GM19463 (cell line): Measurements from ENCODE around the gene YBEY.

Source experiments
- ATAC-seq: cut with Tn5 transposase; IDR thresholded peaks from one replicate; pipeline ENCODE4 v1.9.1; 2021; ENCODE audit warnings: mild to moderate bottlenecking, moderate library complexity; ENCODE audit not compliant: unreplicated experiment

YBEY gene

GRCh38 chr21:46325073-46325912 is 39.2 kb downstream of the YBEY start:
- no peak for ATAC-seq

GRCh38 chr21:46326110-46326703 is 40.1 kb downstream of the YBEY start:
- no peak for ATAC-seq

GRCh38 chr21:46327711-46328110 is 41.6 kb downstream of the YBEY start:
- ATAC-seq = no peak

- ATAC-seq = no peak
These were observed 42.0 kb downstream of the YBEY start for GRCh38 chr21:46328151-46328550.

- no peak for ATAC-seq
These were observed 43.7 kb downstream of the YBEY start for GRCh38 chr21:46329796-46330195.

- ATAC-seq = no peak
These were observed 48.4 kb downstream of the YBEY start for GRCh38 chr21:46334351-46335140.

- ATAC-seq = no peak
These were observed 50.5 kb downstream of the YBEY start for GRCh38 chr21:46336603-46337002.

GRCh38 chr21:46340998-46341397 is 54.9 kb downstream of the YBEY start:
- no peak for ATAC-seq

GRCh38 chr21:46344219-46344915 is 58.2 kb downstream of the YBEY start:
- no peak for ATAC-seq

GRCh38 chr21:46345861-46346260 is 59.7 kb downstream of the YBEY start:
- no peak for ATAC-seq

- ATAC-seq = no peak
These were observed 60.4 kb downstream of the YBEY start for GRCh38 chr21:46346296-46347202.

- no peak for ATAC-seq
These were observed 61.0 kb downstream of the YBEY start for GRCh38 chr21:46347203-46347550.
